GM12874 (cell line): ENCODE data around the gene ART4.

ENCODE experiments used
- CTCF ChIP-seq: IDR thresholded peaks from 2 replicates; pipeline ENCODE4 v1.5.1; 2011; ENCODE audit warnings: low read depth, mild to moderate bottlenecking, control low read depth, low read length, moderate library complexity; ENCODE audit not compliant: insufficient read depth

ART4 gene

GRCh38 chr12:14841761-14842160 is 1.6 kb downstream of the ART4 start:
- no peak for TF ChIP-seq CTCF

- TF ChIP-seq CTCF, result no peak
Observed at GRCh38 chr12:14840616-14841015, 2.7 kb downstream of the ART4 start.

- no peak for TF ChIP-seq CTCF
Observed at GRCh38 chr12:14839262-14839661, 4.1 kb downstream of the ART4 start.

- TF ChIP-seq CTCF, result no peak
Observed at GRCh38 chr12:14836336-14837210, 6.8 kb downstream of the ART4 start.

GRCh38 chr12:14834509-14834908 is 8.8 kb downstream of the ART4 start:
- no peak for TF ChIP-seq CTCF

- TF ChIP-seq CTCF, result no peak
Observed at GRCh38 chr12:14833952-14834351, 9.4 kb downstream of the ART4 start.

GRCh38 chr12:14833336-14833735 is 10.0 kb downstream of the ART4 start:
- TF ChIP-seq CTCF, result no peak
